ENCODE measurements around the gene METTL25.
A peak's percentile ranks its signal among the peaks of the same experiment; 100 is the strongest.

The METTL25 gene

GRCh38 chr12:82473111-82473754 lies 114.9 kb downstream of the METTL25 start:
- no peak for DNase-seq

- no peak for DNase-seq
Measured at GRCh38 chr12:82474181-82474797, 116.0 kb downstream of the METTL25 start.

- DNase-seq, result no peak
Measured at GRCh38 chr12:82474798-82475184, 116.5 kb downstream of the METTL25 start.

- DNase-seq, result no peak
Measured at GRCh38 chr12:82475211-82475610, 116.9 kb downstream of the METTL25 start.

GRCh38 chr12:82476511-82476910 lies 118.2 kb downstream of the METTL25 start:
- DNase-seq, result no peak

- DNase-seq, result no peak
Measured at GRCh38 chr12:82479511-82479910, 121.2 kb downstream of the METTL25 start.

- DNase-seq, result no peak
Measured at GRCh38 chr12:82480606-82481005, 122.3 kb downstream of the METTL25 start.

- no peak for DNase-seq
Measured at GRCh38 chr12:82481954-82482353, 123.6 kb downstream of the METTL25 start.

GRCh38 chr12:82486524-82487235 lies 128.4 kb downstream of the METTL25 start:
- no peak for DNase-seq

- DNase-seq, result no peak
Measured at GRCh38 chr12:82504409-82504808, 146.1 kb downstream of the METTL25 start.

GRCh38 chr12:82505150-82505549 lies 146.8 kb downstream of the METTL25 start:
- no peak for DNase-seq

GRCh38 chr12:82507686-82508085 lies 149.4 kb downstream of the METTL25 start:
- no peak for DNase-seq

GRCh38 chr12:82510386-82510785 lies 152.1 kb downstream of the METTL25 start:
- DNase-seq, result no peak

GRCh38 chr12:82514880-82515279 lies 156.6 kb downstream of the METTL25 start:
- no peak for DNase-seq

GRCh38 chr12:82515652-82516051 lies 157.3 kb downstream of the METTL25 start:
- no peak for DNase-seq

- no peak for DNase-seq
Measured at GRCh38 chr12:82517027-82517426, 158.7 kb downstream of the METTL25 start.

GRCh38 chr12:82517808-82518207 lies 159.5 kb downstream of the METTL25 start:
- no peak for DNase-seq

GRCh38 chr12:82519510-82519909 lies 161.2 kb downstream of the METTL25 start:
- DNase-seq, result no peak

- no peak for DNase-seq
Measured at GRCh38 chr12:82522285-82522684, 164.0 kb downstream of the METTL25 start.

GRCh38 chr12:82522762-82523161 lies 164.4 kb downstream of the METTL25 start:
- no peak for DNase-seq

- no peak for DNase-seq
Measured at GRCh38 chr12:82523996-82524395, 165.7 kb downstream of the METTL25 start.

GRCh38 chr12:82524641-82525040 lies 166.3 kb downstream of the METTL25 start:
- no peak for DNase-seq

- DNase-seq, result no peak
Measured at GRCh38 chr12:82525616-82526015, 167.3 kb downstream of the METTL25 start.

- DNase-seq, result peak in 1 of 2 donors; percentile 13
Measured at GRCh38 chr12:82527165-82527780, 168.9 kb downstream of the METTL25 start.

Data from stimulated activated CD4-positive, alpha-beta T cell treated with anti-CD3 and anti-CD28 coated beads, Interleukin-2, amount 100 ng/mL, for 48 hours (primary cell).